Loucy (cell line): Measurements from ENCODE around the gene OGFOD3.
"Not testable (repeated sequence)": the region's sequence is repeated elsewhere in the genome, so short reads cannot be mapped to it uniquely, and the experiment has no call there.

Experiments used
- H2AFZ ChIP-seq: fragments of 200-600 bp; sonication (generic); 2 replicates; pipeline ENCODE4 v1.6.0; 2016; ENCODE audit warnings: antibody characterized with exemption, mild to moderate bottlenecking, low read length, moderate library complexity
- H3F3A ChIP-seq: fragments of 200-600 bp; 2 replicates; pipeline ENCODE4 v1.6.0; 2016; ENCODE audit warnings: antibody characterized with exemption, low read depth, mild to moderate bottlenecking
- H3K27me3 ChIP-seq: fragments of 200-600 bp; sonication (generic); 2 replicates; pipeline ENCODE4 v1.6.1; 2014; ENCODE audit warnings: low read length, mild to moderate bottlenecking; ENCODE audit not compliant: insufficient read depth, poor library complexity, severe bottlenecking
- H3K36me3 ChIP-seq: fragments of 200-600 bp; sonication (generic); 2 replicates; pipeline ENCODE4 v1.6.1; 2016; ENCODE audit warnings: low read length; ENCODE audit not compliant: insufficient read depth
- H3K4me1 ChIP-seq: fragments of 200-600 bp; sonication (generic); 2 replicates; pipeline ENCODE4 v1.5.1; 2014; ENCODE audit warnings: low read length, mild to moderate bottlenecking; ENCODE audit not compliant: insufficient read depth, poor library complexity, severe bottlenecking
- H3K4me2 ChIP-seq: fragments of 200-600 bp; sonication (generic); 2 replicates; pipeline ENCODE4 v1.6.0; 2014; ENCODE audit warnings: antibody characterized with exemption, low read length, low read depth, mild to moderate bottlenecking; ENCODE audit not compliant: poor library complexity, severe bottlenecking
- H3K4me3 ChIP-seq: fragments of 200-600 bp; sonication (generic); 2 replicates; pipeline ENCODE4 v1.5.1; 2014; ENCODE audit warnings: low read length, mild to moderate bottlenecking, mixed read lengths; ENCODE audit not compliant: poor library complexity, severe bottlenecking
- H3K79me2 ChIP-seq: fragments of 200-600 bp; sonication (generic); 2 replicates; pipeline ENCODE4 v1.6.1; 2014; ENCODE audit warnings: low read length; ENCODE audit not compliant: insufficient read depth
- H3K9ac ChIP-seq: fragments of 200-600 bp; sonication (generic); 2 replicates; pipeline ENCODE4 v1.6.0; 2014; ENCODE audit warnings: mild to moderate bottlenecking, low read depth, low read length, moderate library complexity; ENCODE audit not compliant: poor library complexity, severe bottlenecking
- H3K9me2 ChIP-seq: fragments of 200-600 bp; sonication (generic); replicated peaks from 2 replicates; pipeline ENCODE4 v1.6.1; 2016; ENCODE audit warnings: low read depth, low read length, mixed read lengths
- H3K9me3 ChIP-seq: fragments of 200-600 bp; sonication (generic); 2 replicates; pipeline ENCODE4 v1.6.1; 2014; ENCODE audit warnings: mild to moderate bottlenecking, antibody characterized with exemption, low read length, low read depth; ENCODE audit not compliant: insufficient read depth
- H4K20me1 ChIP-seq: fragments of 200-600 bp; sonication (generic); 2 replicates; pipeline ENCODE4 v1.6.0; 2014; ENCODE audit warnings: antibody characterized with exemption, low read length, mild to moderate bottlenecking; ENCODE audit not compliant: insufficient read depth, poor library complexity, severe bottlenecking
- EZH2phosphoT487 ChIP-seq: fragments of 200-600 bp; IDR thresholded peaks from 2 replicates; pipeline ENCODE4 v1.6.1; 2018; ENCODE audit warnings: antibody characterized with exemption, mild to moderate bottlenecking, moderate library complexity, borderline replicate concordance
- TF ChIP-seq, protein P1 (sequence below): fragments of 200-600 bp; sonication (generic); conservative IDR thresholded peaks from 2 replicates; pipeline ENCODE4 v1.5.1; 2014; ENCODE audit warnings: mild to moderate bottlenecking, antibody characterized with exemption, low read length

The OGFOD3 gene

GRCh38 chr17:82412535-82413520 lies 5.6 kb downstream of the OGFOD3 start:
- no peaks in the 10 kb centered on the region for H3K9me2 ChIP-seq
- no peaks in the 10 kb centered on the region for H3K9me3 ChIP-seq
- peaks cover 11% of the 10 kb centered on the region; the same call in 1 of the 2 replicates for H3K79me2 ChIP-seq
- no peaks in the 10 kb centered on the region; the same call in 1 of the 2 replicates for H3K36me3 ChIP-seq
- no peaks in the 10 kb centered on the region for H3F3A ChIP-seq
- no peak overlapping the region for H3K4me3 ChIP-seq
- TF ChIP-seq EZH2phosphoT487 = no peak
- TF ChIP-seq, protein P1, sequence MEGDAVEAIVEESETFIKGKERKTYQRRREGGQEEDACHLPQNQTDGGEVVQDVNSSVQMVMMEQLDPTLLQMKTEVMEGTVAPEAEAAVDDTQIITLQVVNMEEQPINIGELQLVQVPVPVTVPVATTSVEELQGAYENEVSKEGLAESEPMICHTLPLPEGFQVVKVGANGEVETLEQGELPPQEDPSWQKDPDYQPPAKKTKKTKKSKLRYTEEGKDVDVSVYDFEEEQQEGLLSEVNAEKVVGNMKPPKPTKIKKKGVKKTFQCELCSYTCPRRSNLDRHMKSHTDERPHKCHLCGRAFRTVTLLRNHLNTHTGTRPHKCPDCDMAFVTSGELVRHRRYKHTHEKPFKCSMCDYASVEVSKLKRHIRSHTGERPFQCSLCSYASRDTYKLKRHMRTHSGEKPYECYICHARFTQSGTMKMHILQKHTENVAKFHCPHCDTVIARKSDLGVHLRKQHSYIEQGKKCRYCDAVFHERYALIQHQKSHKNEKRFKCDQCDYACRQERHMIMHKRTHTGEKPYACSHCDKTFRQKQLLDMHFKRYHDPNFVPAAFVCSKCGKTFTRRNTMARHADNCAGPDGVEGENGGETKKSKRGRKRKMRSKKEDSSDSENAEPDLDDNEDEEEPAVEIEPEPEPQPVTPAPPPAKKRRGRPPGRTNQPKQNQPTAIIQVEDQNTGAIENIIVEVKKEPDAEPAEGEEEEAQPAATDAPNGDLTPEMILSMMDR = no peak
- peaks cover 20% of the 10 kb centered on the region for H4K20me1 ChIP-seq
- H3K4me1 ChIP-seq = peaks cover 3% of the 10 kb centered on the region
- no peak overlapping the region for H3K9ac ChIP-seq
- no peaks in the 10 kb centered on the region for H3K27me3 ChIP-seq
- H2AFZ ChIP-seq = no peak overlapping the region
- H3K4me2 ChIP-seq = no peak overlapping the region

- peaks cover 11% of the 10 kb centered on the region; the same call in 1 of the 2 replicates for H3K79me2 ChIP-seq
- not testable (repeated sequence) for H3K4me2 ChIP-seq, H3K4me1 ChIP-seq, H3K4me3 ChIP-seq, H3K9ac ChIP-seq, H3F3A ChIP-seq, H3K9me3 ChIP-seq, H2AFZ ChIP-seq, H3K36me3 ChIP-seq, H3K27me3 ChIP-seq, H3K9me2 ChIP-seq
- peaks cover 15% of the 10 kb centered on the region for H4K20me1 ChIP-seq
Observed at GRCh38 chr17:82412081-82412480, 6.3 kb downstream of the OGFOD3 start.

GRCh38 chr17:82411396-82412053 lies 6.9 kb downstream of the OGFOD3 start:
- H4K20me1 ChIP-seq = peaks cover 11% of the 10 kb centered on the region
- no peaks in the 10 kb centered on the region for H3F3A ChIP-seq
- peaks cover 7% of the 10 kb centered on the region for H3K4me1 ChIP-seq
- peaks cover 11% of the 10 kb centered on the region; the same call in 1 of the 2 replicates for H3K79me2 ChIP-seq
- no peaks in the 10 kb centered on the region; the same call in 1 of the 2 replicates for H3K36me3 ChIP-seq
- H3K9me2 ChIP-seq = no peaks in the 10 kb centered on the region
- H3K4me3 ChIP-seq = no peak overlapping the region
- H3K9ac ChIP-seq = no peak overlapping the region
- no peak overlapping the region for H2AFZ ChIP-seq
- no peak overlapping the region for H3K4me2 ChIP-seq
- H3K27me3 ChIP-seq = no peaks in the 10 kb centered on the region
- TF ChIP-seq, protein P1 = no peak
- TF ChIP-seq EZH2phosphoT487 = no peak
- no peaks in the 10 kb centered on the region for H3K9me3 ChIP-seq
